HFFc6 (cell line): Measurements from ENCODE around the gene GPR21. TPM values are rescaled to one million over a fixed set of nuclear protein-coding genes. Genes with fewer than 3 reads are reported as not detected.

Experiments
- DNase-seq: peaks from one replicate; pipeline ENCODE4 v3.0.0-alpha.2; 2018
- H3K27ac Mint-ChIP-seq: 2 replicates; pipeline ENCODE4 v1.8.0; 2020; ENCODE audit warnings: mild to moderate bottlenecking, mixed read lengths
- H3K27me3 Mint-ChIP-seq: 2 replicates; pipeline ENCODE4 v1.8.0; 2021; ENCODE audit warnings: mild to moderate bottlenecking, moderate library complexity, mixed read lengths; ENCODE audit not compliant: insufficient read depth
- H3K36me3 Mint-ChIP-seq: 2 replicates; pipeline ENCODE4 v1.8.0; 2021; ENCODE audit warnings: low read depth, mixed read lengths
- H3K4me1 Mint-ChIP-seq: 2 replicates; pipeline ENCODE4 v1.8.0; 2020; ENCODE audit warnings: low read depth, mixed read lengths
- H3K4me3 Mint-ChIP-seq: 2 replicates; pipeline ENCODE4 v1.8.0; 2020; ENCODE audit warnings: mild to moderate bottlenecking, moderate library complexity, mixed read lengths
- H3K9me3 Mint-ChIP-seq: 2 replicates; pipeline ENCODE4 v1.8.0; 2020; ENCODE audit warnings: mild to moderate bottlenecking, mixed read lengths
- CTCF ChIP-seq: fragments of 200-600 bp; sonication (generic); IDR thresholded peaks from 2 replicates; pipeline ENCODE4 v1.5.0; 2021; ENCODE audit warnings: antibody characterized with exemption, mild to moderate bottlenecking
- total RNA-seq, 6 experiments: library from RNA; stranded (reverse); fragmentation: NEBNext Ultra II Directional; extraction: Animal tissue kit (Norgen Biotek cat#: 25700); gene quantifications; 2 replicates in 1 of 6; 3 replicates in 5 of 6; pipeline ENCODE4 v1.2.3, GENCODE V29; 2021

GPR21 gene
- total RNA-seq, 6 experiments from 2014 or later, result 0.26 TPM; not detected in 5

GRCh38 chr9:123046406-123047195 is 13.1 kb downstream of the GPR21 start:
- DNase-seq, result no peak
- Mint-ChIP-seq H3K9me3 (peaks cover 5% of the 10 kb centered on the region; the same call in 1 of the 2 replicates), H3K27ac (no peak overlapping the region), H3K4me3 (no peak overlapping the region), H3K4me1 (peaks cover 31% of the 10 kb centered on the region), H3K36me3 (peaks cover 17% of the 10 kb centered on the region), H3K27me3 (no peaks in the 10 kb centered on the region)
- TF ChIP-seq CTCF, result no peak

- H3K27ac Mint-ChIP-seq, result no peak overlapping the region
- no peaks in the 10 kb centered on the region for H3K27me3 Mint-ChIP-seq
- H3K4me1 Mint-ChIP-seq, result peaks cover 31% of the 10 kb centered on the region
- H3K9me3 Mint-ChIP-seq, result no peaks in the 10 kb centered on the region
- H3K4me3 Mint-ChIP-seq, result no peak overlapping the region
- H3K36me3 Mint-ChIP-seq, result no peaks in the 10 kb centered on the region
- no peak for DNase-seq
- TF ChIP-seq CTCF, result no peak
Observed at GRCh38 chr9:123048748-123049147, 15.3 kb downstream of the GPR21 start.

GRCh38 chr9:123049589-123050222 is 16.2 kb downstream of the GPR21 start:
- H3K4me1 Mint-ChIP-seq, result peaks cover 25% of the 10 kb centered on the region
- H3K9me3 Mint-ChIP-seq, result no peaks in the 10 kb centered on the region
- no peaks in the 10 kb centered on the region for H3K36me3 Mint-ChIP-seq
- no peak overlapping the region for H3K27ac Mint-ChIP-seq
- no peak for TF ChIP-seq CTCF
- H3K4me3 Mint-ChIP-seq, result no peak overlapping the region
- no peaks in the 10 kb centered on the region for H3K27me3 Mint-ChIP-seq
- peak; percentile 36 for DNase-seq

- Mint-ChIP-seq H3K9me3 (no peaks in the 10 kb centered on the region), H3K27ac (no peak overlapping the region), H3K4me3 (no peak overlapping the region), H3K36me3 (no peaks in the 10 kb centered on the region), H3K4me1 (peaks cover 23% of the 10 kb centered on the region), H3K27me3 (peaks cover 3% of the 10 kb centered on the region; the same call in 1 of the 2 replicates)
- no peak for TF ChIP-seq CTCF
- DNase-seq, result no peak
Observed at GRCh38 chr9:123053046-123053445, 19.6 kb downstream of the GPR21 start.

- no peak overlapping the region for H3K27ac Mint-ChIP-seq
- peaks cover 3% of the 10 kb centered on the region; the same call in 1 of the 2 replicates for H3K27me3 Mint-ChIP-seq
- peaks cover under 1% of the 10 kb centered on the region; the same call in 1 of the 2 replicates for H3K36me3 Mint-ChIP-seq
- DNase-seq, result no peak
- H3K9me3 Mint-ChIP-seq, result no peaks in the 10 kb centered on the region
- TF ChIP-seq CTCF, result no peak
- peaks cover 22% of the 10 kb centered on the region for H3K4me1 Mint-ChIP-seq
- no peak overlapping the region for H3K4me3 Mint-ChIP-seq
Observed at GRCh38 chr9:123053711-123054110, 20.2 kb downstream of the GPR21 start.
